Glomerular visceral epithelial cell (primary cell): ENCODE measurements around the gene ZNF83.
A peak's percentile ranks its signal among the peaks of the same experiment; 100 is the strongest.
"Not testable (repeated sequence)": the region's sequence is repeated elsewhere in the genome, so short reads cannot be mapped to it uniquely, and the experiment has no call there.

Experiments used
- DNase-seq: peaks from one replicate; pipeline ENCODE4 v3.0.0-alpha.2; 2016; ENCODE audit errors: extremely low spot score

ZNF83 gene

GRCh38 chr19:52639996-52640395, 1.8 kb upstream of the ZNF83 start:
- DNase-seq: no peak

- DNase-seq: peak; percentile 31
These were observed 446 bp upstream of the ZNF83 start for GRCh38 chr19:52638601-52639000.

- peak; percentile 53 for DNase-seq
These were observed 2.2 kb downstream of the ZNF83 start for GRCh38 chr19:52635786-52636570.

GRCh38 chr19:52627441-52627840, 10.7 kb downstream of the ZNF83 start:
- not testable (repeated sequence) for DNase-seq

GRCh38 chr19:52626915-52627314, 11.2 kb downstream of the ZNF83 start:
- no peak for DNase-seq

GRCh38 chr19:52622261-52622660, 15.9 kb downstream of the ZNF83 start:
- DNase-seq: no peak

- DNase-seq: no peak
These were observed 16.8 kb downstream of the ZNF83 start for GRCh38 chr19:52621376-52621775.

- DNase-seq: no peak
These were observed 24.8 kb downstream of the ZNF83 start for GRCh38 chr19:52613299-52613906.

GRCh38 chr19:52603558-52604207, 34.5 kb downstream of the ZNF83 start:
- no peak for DNase-seq

GRCh38 chr19:52602941-52603340, 35.2 kb downstream of the ZNF83 start:
- no peak for DNase-seq

GRCh38 chr19:52601974-52602366, 36.2 kb downstream of the ZNF83 start:
- DNase-seq: peak; percentile 13

GRCh38 chr19:52601025-52601973, 36.9 kb downstream of the ZNF83 start:
- DNase-seq: peak; percentile 89

GRCh38 chr19:52600639-52601024, 37.5 kb downstream of the ZNF83 start:
- no peak for DNase-seq

- DNase-seq: no peak
These were observed 38.9 kb downstream of the ZNF83 start for GRCh38 chr19:52599241-52599640.

GRCh38 chr19:52593441-52593840, 44.7 kb downstream of the ZNF83 start:
- not testable (repeated sequence) for DNase-seq

- no peak for DNase-seq
These were observed 45.9 kb downstream of the ZNF83 start for GRCh38 chr19:52592301-52592700.

GRCh38 chr19:52590728-52591127, 47.4 kb downstream of the ZNF83 start:
- DNase-seq: no peak

GRCh38 chr19:52585604-52586003, 52.6 kb downstream of the ZNF83 start:
- DNase-seq: no peak

- no peak for DNase-seq
These were observed 53.3 kb downstream of the ZNF83 start for GRCh38 chr19:52584736-52585440.

- DNase-seq: peak; percentile 81
These were observed 67.9 kb downstream of the ZNF83 start, which contains the start of gene ZNF701 for GRCh38 chr19:52570000-52570861. TSS of gene ZNF701 (plus strand) at chr19:52570287. CDS start at chr19:52574148, 3,861 bp downstream.
